ENCODE results near the gene GPX8.

GPX8 gene

DNA sequence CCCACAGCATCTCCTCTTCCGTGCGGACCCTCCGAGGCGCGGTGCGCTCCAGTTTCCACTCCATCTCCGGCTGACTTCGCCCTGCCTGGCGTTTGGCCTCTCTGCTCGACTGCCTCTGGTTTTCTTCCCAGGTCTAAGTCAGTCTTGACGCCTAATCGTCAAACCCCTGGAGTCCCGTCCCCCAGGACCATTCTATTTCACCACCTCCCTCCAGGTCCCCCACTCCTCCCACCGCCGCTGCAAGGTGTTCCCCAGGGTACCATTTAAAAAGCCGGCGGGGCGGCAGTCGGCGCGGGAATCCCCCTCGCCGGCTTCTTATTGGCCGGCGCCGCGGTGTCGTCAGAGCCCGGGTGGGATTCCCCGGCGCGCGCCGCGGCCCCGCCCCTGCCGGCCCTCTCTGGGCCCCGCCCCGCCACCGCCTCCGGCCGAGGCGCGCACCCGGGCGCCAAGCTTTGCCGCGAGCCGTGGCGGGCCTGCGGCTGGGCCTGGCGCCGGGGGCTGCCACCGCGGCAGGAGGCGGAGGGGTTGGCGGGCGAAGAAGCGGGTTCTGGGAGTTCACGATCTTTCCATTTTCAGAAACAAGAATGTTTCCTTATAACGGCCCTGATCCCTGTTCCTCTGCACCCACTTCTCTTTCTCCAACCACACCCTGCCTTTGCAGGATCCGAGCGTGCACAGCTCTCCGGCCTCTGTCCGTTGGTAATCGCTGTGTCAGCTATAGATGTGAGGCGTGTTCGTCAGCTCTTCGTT lies 13.1 kb downstream of the GPX8 start, which contains the start of gene CDC20B:
Gene CDC20B (minus strand): TSS at position 241 of the 750 bp plus-strand sequence. CDS start 177 bp downstream, at position 64.
- peak; percentile 52 for DNase-seq (ENCODE audit: low read depth)

DNA sequence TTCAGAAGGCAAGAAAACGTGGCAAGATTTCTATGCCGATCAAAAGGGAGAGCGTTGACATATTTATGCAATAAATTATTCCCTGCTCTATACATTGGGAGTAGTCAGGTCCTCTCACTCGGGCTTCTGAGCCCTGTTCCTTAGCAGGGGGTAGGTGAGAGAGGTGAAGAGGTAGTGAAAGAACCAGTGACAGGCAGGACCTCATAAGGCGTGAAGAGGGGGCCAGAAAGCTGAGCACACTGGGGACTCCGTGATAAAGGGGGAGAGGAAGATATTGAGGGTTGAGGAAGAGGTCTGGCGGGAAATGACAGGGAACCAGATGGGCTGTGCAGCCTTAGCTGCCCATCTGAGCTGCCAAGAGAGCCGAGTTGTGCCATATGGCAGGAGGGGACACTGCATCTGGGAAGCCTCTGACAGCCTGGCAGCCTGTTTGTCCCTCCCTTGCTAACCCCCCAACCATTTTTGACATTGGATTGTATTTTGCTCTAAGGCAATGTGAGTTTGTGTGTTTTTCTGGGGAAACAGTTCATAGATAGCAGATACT lies 13.8 kb downstream of the GPX8 start:
- no peak for DNase-seq (ENCODE audit: low read depth)

GRCh38 chr5:55175781-55176175 lies 15.8 kb downstream of the GPX8 start:
- no peak for DNase-seq (ENCODE audit: low read depth)

DNA sequence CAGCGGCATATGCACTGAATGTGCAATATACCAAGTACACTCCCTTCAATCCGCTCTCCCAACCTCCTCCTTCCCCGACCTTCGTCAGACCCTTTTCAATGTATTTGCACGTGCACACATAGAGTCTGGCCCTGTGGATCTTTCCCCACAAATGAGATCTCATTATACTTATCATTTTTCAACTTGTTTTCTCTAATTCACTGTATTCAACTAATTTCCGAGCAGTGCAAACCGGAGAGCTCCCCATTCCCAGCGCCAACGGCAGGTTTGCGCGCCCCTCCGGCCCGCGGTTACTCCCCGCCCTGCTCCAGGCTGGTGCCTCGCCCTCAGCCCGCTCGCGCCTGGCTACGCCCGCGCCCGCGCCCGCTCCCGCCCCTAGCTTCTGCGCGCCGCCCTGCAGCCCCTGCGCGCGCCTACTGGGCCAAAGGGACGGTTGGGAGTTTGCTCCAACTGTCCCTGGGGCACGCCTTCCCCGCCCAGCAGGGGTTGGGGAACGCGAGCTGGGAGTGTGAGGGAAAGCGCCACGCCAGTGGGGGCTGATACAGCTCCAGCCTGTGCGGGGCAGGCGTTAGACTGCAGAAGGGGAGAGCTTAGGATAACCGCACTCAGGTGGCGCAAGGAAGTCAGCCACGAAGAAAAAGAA lies 16.3 kb downstream of the GPX8 start:
- peak; percentile 8 for DNase-seq (ENCODE audit: low read depth)

DNA sequence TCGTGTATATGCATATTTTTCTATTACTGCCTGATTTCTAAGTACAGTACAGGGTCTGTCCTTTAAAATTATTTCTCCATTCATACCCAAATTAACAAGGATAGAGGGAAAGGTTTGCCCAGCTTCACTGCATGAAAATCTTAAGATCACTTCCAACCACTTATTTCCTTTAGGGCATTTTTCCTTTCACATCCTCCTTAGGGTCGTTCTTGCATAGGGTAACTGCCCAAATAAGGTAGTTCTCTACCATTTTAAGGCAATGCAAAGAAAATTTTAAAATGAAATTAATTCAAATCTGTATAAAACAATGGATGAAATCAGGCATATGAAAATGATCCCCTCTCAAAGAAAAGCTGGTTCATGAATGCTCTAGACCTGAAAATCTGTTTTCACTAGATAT lies 17.1 kb downstream of the GPX8 start:
- no peak for DNase-seq (ENCODE audit: low read depth)

DNA sequence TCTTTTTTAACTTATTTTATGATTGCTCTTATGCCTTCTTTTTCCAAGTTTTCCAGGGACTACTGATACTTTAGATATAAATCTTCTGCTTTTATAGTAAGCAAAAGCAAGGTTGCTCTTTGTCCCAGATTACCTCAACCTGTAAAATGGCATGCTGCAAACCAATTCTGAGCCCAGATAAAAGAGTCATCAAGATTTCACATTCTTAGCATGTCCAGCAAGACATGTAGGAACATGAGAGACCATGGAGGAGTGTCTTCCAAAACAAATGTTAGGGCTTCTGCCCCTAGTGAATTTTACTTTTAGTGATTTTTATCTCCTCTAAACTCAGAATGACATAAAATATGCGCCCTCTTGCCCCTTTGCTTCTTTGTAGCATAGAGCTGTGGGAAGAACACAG lies 20.0 kb downstream of the GPX8 start:
- DNase-seq (ENCODE audit: low read depth), result no peak

- DNase-seq (ENCODE audit: low read depth), result no peak
These were observed 27.4 kb downstream of the GPX8 start for GRCh38 chr5:55187370-55187769.

DNA sequence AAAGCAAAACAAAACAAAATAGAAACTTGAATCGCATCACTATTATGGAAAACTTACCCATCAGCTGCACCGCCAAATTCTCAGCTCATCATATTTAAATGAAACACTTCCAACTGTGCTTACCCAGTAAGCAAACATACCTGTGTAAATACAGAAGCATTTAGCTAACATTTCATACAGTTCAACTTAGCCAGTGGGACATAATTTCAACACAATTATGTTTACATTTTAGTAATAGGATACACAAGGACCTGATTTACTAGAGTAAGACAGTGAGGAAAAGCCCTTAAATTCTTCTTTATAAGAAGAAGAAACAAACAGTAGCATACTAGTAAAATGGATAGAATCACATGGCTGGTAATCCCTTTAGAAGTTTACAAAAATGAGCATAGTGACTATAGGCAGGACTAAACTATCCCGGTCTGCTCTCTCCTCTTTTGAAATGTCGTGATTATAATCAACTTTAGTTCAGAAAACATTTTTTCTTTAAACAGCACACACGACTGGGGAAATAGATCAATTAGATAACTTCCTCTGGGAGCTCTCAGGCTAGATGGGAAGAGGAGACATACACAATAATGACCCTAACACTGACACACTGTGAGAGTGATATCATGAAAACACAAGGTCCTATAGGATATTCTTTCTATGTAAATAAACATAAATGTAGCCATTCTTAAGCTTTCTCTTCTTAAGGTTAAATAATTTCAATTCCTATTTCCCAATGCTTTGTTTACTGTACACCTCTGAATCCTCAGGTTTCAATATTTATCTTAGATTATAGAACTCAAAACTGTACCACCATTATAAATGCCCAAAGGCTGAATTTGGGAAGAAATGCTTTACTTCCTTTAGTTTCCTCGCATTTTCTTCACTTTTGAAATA lies 28.9 kb downstream of the GPX8 start:
- no peak for DNase-seq (ENCODE audit: low read depth)

- DNase-seq (ENCODE audit: low read depth), result no peak
These were observed 31.2 kb downstream of the GPX8 start for GRCh38 chr5:55191165-55191564.

DNA sequence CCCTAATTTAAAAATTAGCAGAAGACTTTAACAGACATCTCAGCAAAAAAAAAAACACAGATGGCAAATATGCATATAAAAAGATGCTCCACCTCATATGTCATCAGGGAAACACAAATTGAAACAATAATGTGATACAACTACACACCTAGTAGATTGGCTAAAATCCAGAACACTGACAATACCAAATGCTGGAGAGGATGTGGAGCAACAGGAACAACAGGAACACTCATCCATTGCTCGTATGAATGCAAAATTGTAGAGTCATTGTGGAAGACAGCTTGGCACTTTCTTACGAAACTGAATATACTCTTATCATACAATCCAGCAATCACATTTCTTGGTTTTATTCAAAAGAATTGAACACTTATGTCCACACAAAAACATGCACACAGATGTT lies 45.0 kb downstream of the GPX8 start:
- DNase-seq (ENCODE audit: low read depth), result no peak

DNA sequence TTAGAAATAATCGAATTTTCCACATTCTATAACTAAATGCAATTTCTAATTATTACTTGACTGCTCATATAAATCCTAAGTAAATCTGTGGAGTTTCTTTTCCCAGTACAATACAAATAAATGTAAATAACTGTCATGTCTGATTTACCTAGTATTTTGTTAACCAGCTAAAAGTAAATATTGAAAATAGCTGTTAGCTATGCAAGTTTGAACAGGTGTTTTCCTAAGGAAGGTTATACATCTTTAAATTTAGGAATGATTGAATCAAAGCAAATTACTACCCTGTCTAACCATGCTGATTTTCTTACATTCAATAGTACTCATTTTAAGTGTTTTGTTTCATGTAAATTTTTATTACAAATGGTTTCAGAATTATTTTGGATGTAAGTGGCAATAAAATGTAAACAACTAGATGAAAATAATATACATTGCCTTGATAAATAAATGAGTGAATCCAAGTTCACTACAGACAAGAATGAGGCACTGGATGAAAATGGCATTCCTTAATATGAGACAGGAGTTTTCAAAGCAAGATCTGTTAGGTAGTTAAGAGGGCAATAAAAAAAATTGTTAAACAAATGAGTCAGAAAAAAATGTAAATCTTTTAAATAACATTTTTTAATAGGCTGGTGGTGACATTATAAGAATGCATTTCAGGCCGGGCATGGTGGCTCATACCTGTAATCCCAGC lies 51.4 kb downstream of the GPX8 start:
- no peak for DNase-seq (ENCODE audit: low read depth)
